ENCODE measurements around the gene ETS2. TPM values are rescaled to one million over a fixed set of nuclear protein-coding genes. Genes with fewer than 3 reads are reported as not detected.

ETS2 gene
- total and polyA plus RNA-seq, 2 donors (not counting 1 experiment from before 2014, with no cell fraction given) = 1.9 to 5.6 TPM

DNA sequence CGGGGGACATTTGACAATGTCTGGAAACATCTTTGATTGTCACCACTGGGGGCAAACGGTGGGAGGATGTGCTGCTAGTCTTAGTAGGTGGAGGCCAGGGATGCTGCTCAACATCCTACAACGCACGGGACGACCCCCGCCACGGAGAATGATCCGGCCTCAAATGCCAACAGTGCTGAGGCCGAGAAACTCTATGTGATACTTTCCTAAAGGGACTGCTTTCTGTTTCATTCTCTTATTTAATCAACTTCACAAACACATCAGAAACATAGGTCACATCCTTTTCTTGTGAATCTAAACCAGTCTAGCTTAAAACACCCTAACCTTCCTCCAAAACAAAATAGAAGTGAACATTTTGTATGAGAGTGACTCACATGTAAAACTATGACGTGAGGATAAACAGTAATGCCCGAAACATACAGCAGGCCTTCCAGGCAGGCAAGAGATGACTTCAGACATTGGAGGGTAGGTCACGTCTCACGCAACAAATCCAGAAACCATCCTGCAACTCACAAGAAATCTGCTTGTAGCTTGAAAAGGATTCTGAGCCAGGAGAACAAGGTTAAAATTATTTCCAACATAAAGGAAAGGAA, 37.2 kb upstream of the ETS2 start:
- TF ChIP-seq, protein P1, sequence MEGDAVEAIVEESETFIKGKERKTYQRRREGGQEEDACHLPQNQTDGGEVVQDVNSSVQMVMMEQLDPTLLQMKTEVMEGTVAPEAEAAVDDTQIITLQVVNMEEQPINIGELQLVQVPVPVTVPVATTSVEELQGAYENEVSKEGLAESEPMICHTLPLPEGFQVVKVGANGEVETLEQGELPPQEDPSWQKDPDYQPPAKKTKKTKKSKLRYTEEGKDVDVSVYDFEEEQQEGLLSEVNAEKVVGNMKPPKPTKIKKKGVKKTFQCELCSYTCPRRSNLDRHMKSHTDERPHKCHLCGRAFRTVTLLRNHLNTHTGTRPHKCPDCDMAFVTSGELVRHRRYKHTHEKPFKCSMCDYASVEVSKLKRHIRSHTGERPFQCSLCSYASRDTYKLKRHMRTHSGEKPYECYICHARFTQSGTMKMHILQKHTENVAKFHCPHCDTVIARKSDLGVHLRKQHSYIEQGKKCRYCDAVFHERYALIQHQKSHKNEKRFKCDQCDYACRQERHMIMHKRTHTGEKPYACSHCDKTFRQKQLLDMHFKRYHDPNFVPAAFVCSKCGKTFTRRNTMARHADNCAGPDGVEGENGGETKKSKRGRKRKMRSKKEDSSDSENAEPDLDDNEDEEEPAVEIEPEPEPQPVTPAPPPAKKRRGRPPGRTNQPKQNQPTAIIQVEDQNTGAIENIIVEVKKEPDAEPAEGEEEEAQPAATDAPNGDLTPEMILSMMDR (IDR thresholded peaks at IDR 0.05) = no peak
- TF ChIP-seq EZH2 (IDR thresholded peaks at IDR 0.05; ENCODE audit: borderline replicate concordance, insufficient read depth, low read depth, low read length, poor library complexity, severe bottlenecking) = no peak
- no peak overlapping the region for H3K9ac ChIP-seq (ENCODE audit: low read length)
- intact Hi-C loops (cut with micrococcal nuclease) = no loop called here
- no peak overlapping the region for H3K4me3 ChIP-seq (ENCODE audit: control extremely low read depth in 1 of 5, extremely low read depth in 1 of 5, insufficient read depth in 1 of 5, low read depth in 2 of 5, low read length in 4 of 5)
- DNase-seq (no peak), ATAC-seq (ENCODE audit: low read depth) (no peak)
- no peaks in the 10 kb centered on the region for H3K79me2 ChIP-seq (ENCODE audit: control insufficient read depth, insufficient read depth, low read length)
- Mint-ChIP-seq H3K27me3 (peaks cover 40% of the 10 kb centered on the region), H3K4me1 (peaks cover 35% of the 10 kb centered on the region), H3K27ac (peak overlapping the region; percentile 33), H3K4me3 (peak overlapping the region; percentile 20), H3K9me3 (ENCODE audit: insufficient read depth) (no peaks in the 10 kb centered on the region)
- H3K9me3 ChIP-seq (ENCODE audit: control extremely low read depth in 1 of 3, control insufficient read depth in 2 of 3, insufficient read depth in 1 of 3, low read length in 2 of 3) = no peaks in the 10 kb centered on the region
- H3K27me3 ChIP-seq (replicated peaks in 1 of 4; ENCODE audit: control extremely low read depth in 1 of 4, control insufficient read depth in 3 of 4, insufficient read depth in 4 of 4, low read length in 3 of 4) = peaks cover 0 to 41% (median 3%) of the 10 kb centered on the region in 4 experiments
- CTCF ChIA-PET = interaction anchor here (1.1 to 1.4 kb wide), 2 partner anchors 19 to 36 kb away, joined by 3 read pairs; no protein-coding TSS in a partner anchor
- H3K36me3 ChIP-seq (replicated peaks in 1 of 2; ENCODE audit: control extremely low read depth in 1 of 2, control insufficient read depth in 1 of 2, extremely low read depth in 1 of 2, insufficient read depth in 2 of 2, low read length in 1 of 2) = no peaks in the 10 kb centered on the region
- H3K4me2 ChIP-seq (replicated peaks; ENCODE audit: low read depth, low read length, poor library complexity, severe bottlenecking) = no peak overlapping the region
- no peak overlapping the region for H3K27ac ChIP-seq (ENCODE audit: low read length in 2 of 2)
- no peak overlapping the region for H2AFZ ChIP-seq (ENCODE audit: insufficient read depth, low read depth, low read length, poor library complexity, severe bottlenecking)
- POLR2A ChIA-PET = interaction anchor here (0.7 kb wide), 1 partner anchor 478 kb away, joined by 3 read pairs; no protein-coding TSS in a partner anchor
- H3K4me1 ChIP-seq (ENCODE audit: control insufficient read depth in 2 of 2, insufficient read depth in 2 of 2, low read length in 2 of 2) = peaks cover 10 to 11% of the 10 kb centered on the region in 2 donors
- WGBS (ENCODE audit: insufficient coverage) = 76% methylated on average over 7 of the region's 13 CpGs
- no peaks in the 10 kb centered on the region for H4K20me1 ChIP-seq (ENCODE audit: control insufficient read depth, insufficient read depth, low read length, poor library complexity, severe bottlenecking)

GRCh38 chr21:38769191-38769780, 36.4 kb upstream of the ETS2 start:
- Histone ChIP-seq H3K27me3 (replicated peaks in 1 of 4; ENCODE audit: control extremely low read depth in 1 of 4, control insufficient read depth in 3 of 4, insufficient read depth in 4 of 4, low read length in 3 of 4) (peaks cover 0 to 45% (median 10%) of the 10 kb centered on the region in 4 experiments), H3K36me3 (replicated peaks in 1 of 2; ENCODE audit: control extremely low read depth in 1 of 2, control insufficient read depth in 1 of 2, extremely low read depth in 1 of 2, insufficient read depth in 2 of 2, low read length in 1 of 2) (no peaks in the 10 kb centered on the region), H4K20me1 (ENCODE audit: control insufficient read depth, insufficient read depth, low read length, poor library complexity, severe bottlenecking) (no peaks in the 10 kb centered on the region), H3K4me1 (ENCODE audit: control insufficient read depth in 2 of 2, insufficient read depth in 2 of 2, low read length in 2 of 2) (peaks cover 11 to 12% of the 10 kb centered on the region in 2 donors), H3K9ac (ENCODE audit: low read length) (no peak overlapping the region), H3K9me3 (ENCODE audit: control extremely low read depth in 1 of 3, control insufficient read depth in 2 of 3, insufficient read depth in 1 of 3, low read length in 2 of 3) (no peaks in the 10 kb centered on the region), H3K4me3 (ENCODE audit: control extremely low read depth in 1 of 5, extremely low read depth in 1 of 5, insufficient read depth in 1 of 5, low read depth in 2 of 5, low read length in 4 of 5) (no peak overlapping the region), H3K4me2 (replicated peaks; ENCODE audit: low read depth, low read length, poor library complexity, severe bottlenecking) (no peak overlapping the region), H3K79me2 (ENCODE audit: control insufficient read depth, insufficient read depth, low read length) (no peaks in the 10 kb centered on the region), H3K27ac (ENCODE audit: low read length in 2 of 2) (no peak overlapping the region), H2AFZ (ENCODE audit: insufficient read depth, low read depth, low read length, poor library complexity, severe bottlenecking) (no peak overlapping the region)
- H3K4me3 Mint-ChIP-seq = peak overlapping the region; percentile 2
- H3K4me1 Mint-ChIP-seq = peaks cover 37% of the 10 kb centered on the region
- 53% methylated on average over 8 of the region's 9 CpGs for WGBS (ENCODE audit: insufficient coverage)
- ChIA-PET CTCF (interaction anchor here (1.1 to 1.4 kb wide), 3 partner anchors 19 to 36 kb away, joined by 3 read pairs; no protein-coding TSS in a partner anchor), POLR2A (no interaction called here)
- TF ChIP-seq EZH2 (IDR thresholded peaks at IDR 0.05; ENCODE audit: borderline replicate concordance, insufficient read depth, low read depth, low read length, poor library complexity, severe bottlenecking) = no peak
- TF ChIP-seq, protein P1 (IDR thresholded peaks at IDR 0.05) = no peak
- H3K27ac Mint-ChIP-seq = no peak overlapping the region
- no peaks in the 10 kb centered on the region for H3K9me3 Mint-ChIP-seq (ENCODE audit: insufficient read depth)
- ATAC-seq (ENCODE audit: low read depth) (no peak), DNase-seq (no peak)
- intact Hi-C loops (cut with micrococcal nuclease) = no loop called here
- peaks cover 47% of the 10 kb centered on the region for H3K27me3 Mint-ChIP-seq
